Measurements from ENCODE around the gene EXOC3L1.

EXOC3L1 gene

GRCh38 chr16:67163164-67163998, 26.6 kb downstream of the EXOC3L1 start:
- DNase-seq, result peak; percentile 62

- DNase-seq, result peak; percentile 61
Observed at GRCh38 chr16:67162506-67163163, 27.3 kb downstream of the EXOC3L1 start.

- no peak for DNase-seq
Observed at GRCh38 chr16:67161595-67162058, 28.3 kb downstream of the EXOC3L1 start.

- DNase-seq, result peak; percentile 68
Observed at GRCh38 chr16:67158637-67159600, 31.0 kb downstream of the EXOC3L1 start.

GRCh38 chr16:67157892-67158635, 31.9 kb downstream of the EXOC3L1 start:
- DNase-seq, result no peak

- DNase-seq, result no peak
Observed at GRCh38 chr16:67157106-67157748, 32.7 kb downstream of the EXOC3L1 start.

GRCh38 chr16:67156143-67156844, 33.6 kb downstream of the EXOC3L1 start:
- DNase-seq, result no peak

- peak; percentile 82 for DNase-seq
Observed at GRCh38 chr16:67155295-67156142, 34.4 kb downstream of the EXOC3L1 start.

GRCh38 chr16:67154578-67155294, 35.2 kb downstream of the EXOC3L1 start:
- DNase-seq, result no peak

GRCh38 chr16:67151431-67152097, 38.4 kb downstream of the EXOC3L1 start:
- peak; percentile 49 for DNase-seq

GRCh38 chr16:67150833-67151396, 39.0 kb downstream of the EXOC3L1 start, which contains the start of gene B3GNT9:
Gene B3GNT9, minus strand, starts transcription at chr16:67150998. Its CDS starts 513 bp downstream, at chr16:67150485.
- DNase-seq, result peak; percentile 63

GRCh38 chr16:67150047-67150832, 39.7 kb downstream of the EXOC3L1 start:
- peak; percentile 69 for DNase-seq

- no peak for DNase-seq
Observed at GRCh38 chr16:67149276-67150046, 40.5 kb downstream of the EXOC3L1 start.

- no peak for DNase-seq
Observed at GRCh38 chr16:67148656-67149275, 41.2 kb downstream of the EXOC3L1 start.

GRCh38 chr16:67148221-67148620, 41.7 kb downstream of the EXOC3L1 start:
- no peak for DNase-seq
